GM21381 (cell line): ENCODE measurements around the gene WDFY2.

Experiments used
- ATAC-seq: cut with Tn5 transposase; IDR thresholded peaks from one replicate; pipeline ENCODE4 v1.9.1; 2021; ENCODE audit warnings: mild to moderate bottlenecking, moderate library complexity; ENCODE audit not compliant: unreplicated experiment

Gene WDFY2

DNA sequence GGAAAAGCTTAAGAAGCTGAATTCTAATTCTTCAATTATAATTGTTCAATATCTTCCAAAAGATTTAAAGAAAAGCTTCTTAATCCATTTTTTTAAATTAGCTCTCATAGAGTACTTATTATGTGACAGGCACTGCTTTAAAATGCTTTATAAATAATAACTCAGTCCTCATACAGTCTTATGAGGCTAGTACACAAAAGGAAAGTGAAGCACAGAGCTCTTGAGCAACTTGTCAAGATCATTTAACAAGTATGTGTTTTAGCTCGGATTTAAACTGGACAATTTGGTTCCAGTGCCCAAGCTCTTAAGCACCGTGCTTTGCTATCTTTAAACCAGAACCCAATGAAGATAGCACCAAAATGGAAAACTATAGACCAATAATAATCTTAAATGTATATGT lies 113.6 kb downstream of the WDFY2 start:
- ATAC-seq = no peak

DNA sequence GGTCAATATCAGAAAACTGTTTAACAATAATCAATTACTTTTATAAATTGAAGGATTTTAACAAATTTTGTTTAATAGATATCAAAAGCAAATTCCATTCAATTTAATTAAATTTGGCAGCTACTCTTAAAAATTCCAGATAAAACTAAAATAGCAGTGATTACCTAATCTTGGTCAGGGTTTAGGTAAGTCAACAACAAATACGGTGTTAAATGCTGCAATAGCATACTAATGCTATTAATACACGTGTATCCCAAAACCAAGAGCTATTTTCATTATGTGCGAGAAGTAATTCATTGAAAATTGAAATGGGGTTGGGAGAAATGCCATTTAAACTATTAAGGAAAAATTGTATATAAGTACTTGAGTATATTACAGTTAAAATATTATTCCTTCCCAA lies 114.1 kb downstream of the WDFY2 start:
- no peak for ATAC-seq

DNA sequence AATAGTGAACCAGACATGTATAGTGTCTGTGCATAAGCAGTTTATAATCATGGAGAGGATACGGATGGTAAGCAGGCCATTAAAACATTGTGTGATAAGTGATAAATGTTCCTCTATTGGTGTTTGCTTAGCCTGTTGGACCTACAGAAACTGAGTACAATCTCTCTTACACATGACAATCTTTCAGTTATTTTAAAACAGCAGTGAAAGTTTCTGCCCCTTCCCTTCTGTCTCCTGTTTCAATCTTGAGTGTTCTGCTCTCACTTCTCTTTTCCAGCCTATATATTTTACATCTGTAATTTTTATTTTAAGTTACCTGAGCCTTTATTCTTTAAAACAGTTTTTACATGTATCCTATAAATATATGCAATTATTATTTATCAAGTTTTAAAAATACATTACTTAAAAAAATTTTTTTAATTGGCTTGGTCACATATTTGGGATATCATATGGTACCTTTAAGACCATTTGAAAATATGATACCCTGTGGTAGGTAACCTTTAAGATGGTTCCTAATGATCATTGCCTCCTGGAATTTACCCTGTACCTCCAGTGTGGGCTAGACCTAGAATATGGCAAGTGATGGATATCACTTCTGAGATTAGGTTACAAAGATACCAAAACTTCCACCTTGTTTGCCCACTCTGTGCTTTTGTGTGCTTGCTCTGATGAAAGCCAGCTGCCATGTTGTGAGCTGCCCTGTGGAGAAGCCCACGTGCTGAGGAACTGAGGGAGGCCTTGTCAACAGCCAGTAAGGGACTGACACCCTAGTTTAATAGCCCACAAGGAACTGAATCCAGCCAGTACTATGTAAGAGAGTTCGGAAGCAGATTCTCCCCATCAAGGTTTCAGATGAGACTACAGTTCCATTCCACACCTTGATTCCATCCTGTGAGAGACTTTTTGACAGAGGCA lies 120.4 kb downstream of the WDFY2 start:
- ATAC-seq = peak; percentile 84

DNA sequence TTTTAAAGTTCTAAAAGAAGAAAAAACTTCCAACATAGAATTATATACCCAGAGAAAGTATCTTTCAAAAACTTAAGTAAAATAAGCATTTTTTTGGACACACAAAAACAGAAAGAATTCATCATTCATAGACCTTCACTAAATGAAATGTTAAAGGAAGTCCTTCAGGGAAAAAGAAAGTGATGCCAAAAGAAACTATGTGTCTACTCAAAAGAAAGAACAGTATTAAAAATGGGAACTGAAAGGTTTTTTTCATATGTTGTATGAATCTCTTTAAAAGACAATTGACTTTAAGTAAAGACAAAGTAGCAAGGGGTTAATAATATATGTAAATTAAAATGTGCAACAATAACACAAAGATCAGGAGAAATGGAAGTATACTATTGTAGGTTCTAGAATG lies 123.2 kb downstream of the WDFY2 start:
- no peak for ATAC-seq

DNA sequence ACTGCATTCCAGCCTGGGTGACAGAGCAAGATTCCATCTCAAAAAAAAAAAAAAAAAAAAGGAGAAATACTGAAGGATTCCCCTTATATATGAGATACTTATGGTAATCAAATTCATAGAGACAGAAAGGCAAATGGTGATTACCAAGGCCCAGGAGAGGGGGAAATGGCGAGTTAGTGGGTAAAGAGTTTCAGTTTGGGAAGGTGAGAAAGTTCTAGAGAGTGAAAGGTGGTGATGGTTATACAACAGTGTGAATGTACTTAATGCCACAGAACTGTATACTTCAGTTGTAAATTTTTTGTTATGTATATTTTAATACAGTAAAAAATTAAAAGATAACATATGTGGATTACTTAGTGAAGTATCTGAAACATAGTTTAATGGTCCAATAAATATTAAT lies 129.5 kb downstream of the WDFY2 start:
- ATAC-seq = no peak

DNA sequence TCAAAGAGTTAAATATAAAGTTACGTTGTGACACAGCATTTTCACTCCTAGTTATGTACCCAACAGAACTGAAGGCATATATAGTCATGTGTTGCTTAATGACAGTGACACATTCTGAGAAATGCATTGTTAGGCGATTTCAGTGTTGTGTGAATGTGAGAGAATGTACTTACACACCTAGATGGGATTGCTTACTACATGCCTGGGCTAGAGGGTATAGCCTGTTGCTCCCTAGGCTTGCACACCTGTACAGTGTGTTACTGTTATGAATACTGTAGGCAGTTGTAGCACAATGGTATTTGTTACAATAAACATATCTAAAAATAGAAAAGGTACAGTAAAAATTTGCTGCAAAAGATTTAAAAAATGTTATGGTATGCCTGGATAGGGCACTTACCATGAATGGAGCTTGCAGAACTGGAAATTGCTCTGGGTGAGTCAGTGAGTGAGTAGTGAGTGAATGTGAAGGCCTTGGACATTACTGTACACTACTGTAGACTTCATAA lies 130.5 kb downstream of the WDFY2 start:
- ATAC-seq = peak; percentile 66

DNA sequence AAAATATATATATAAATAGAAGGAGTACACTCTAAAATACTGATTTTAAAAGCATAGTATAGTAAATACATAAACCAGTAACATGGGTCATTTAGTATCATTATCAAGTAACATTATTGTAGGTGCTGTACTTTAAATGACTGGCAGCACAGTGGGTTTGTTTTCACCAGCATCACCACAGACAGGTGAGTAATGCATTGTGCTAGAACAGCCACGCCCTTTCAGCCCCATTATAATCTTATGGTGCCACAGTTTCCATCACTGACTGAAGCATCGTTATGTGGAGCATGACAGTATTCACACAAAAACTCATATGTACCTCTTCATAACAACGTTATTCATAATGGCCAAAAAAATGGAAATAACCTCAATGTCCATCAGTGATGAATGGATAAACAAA lies 131.4 kb downstream of the WDFY2 start:
- no peak for ATAC-seq

DNA sequence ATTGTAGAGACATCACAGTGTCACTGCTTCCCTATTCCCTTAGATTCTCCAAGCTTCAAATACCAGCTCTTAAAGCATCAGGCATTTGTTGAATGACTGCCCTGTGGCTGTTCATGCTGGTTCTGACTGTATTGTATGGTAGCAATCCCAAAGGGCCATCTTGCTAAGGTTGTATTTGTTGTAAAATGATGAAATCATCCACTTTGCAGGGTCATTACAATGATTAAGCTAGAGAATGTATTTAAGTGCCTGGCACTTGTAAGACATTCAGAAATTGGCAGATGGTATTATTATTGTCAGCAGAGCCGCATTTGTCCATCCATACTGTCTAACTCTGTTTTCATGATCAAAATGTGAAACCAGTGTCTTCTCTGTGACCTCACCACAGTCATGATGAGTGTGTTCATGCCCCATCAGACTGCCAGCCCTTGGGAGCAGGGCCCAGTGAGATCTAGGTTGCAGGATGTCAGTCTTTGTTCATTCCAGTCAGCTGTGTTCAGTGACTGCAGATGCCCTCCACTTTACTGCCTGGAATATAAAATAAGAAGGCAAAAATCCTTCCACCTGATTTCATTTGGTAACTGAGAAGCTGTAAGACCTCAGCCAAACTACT lies 133.6 kb downstream of the WDFY2 start:
- no peak for ATAC-seq

DNA sequence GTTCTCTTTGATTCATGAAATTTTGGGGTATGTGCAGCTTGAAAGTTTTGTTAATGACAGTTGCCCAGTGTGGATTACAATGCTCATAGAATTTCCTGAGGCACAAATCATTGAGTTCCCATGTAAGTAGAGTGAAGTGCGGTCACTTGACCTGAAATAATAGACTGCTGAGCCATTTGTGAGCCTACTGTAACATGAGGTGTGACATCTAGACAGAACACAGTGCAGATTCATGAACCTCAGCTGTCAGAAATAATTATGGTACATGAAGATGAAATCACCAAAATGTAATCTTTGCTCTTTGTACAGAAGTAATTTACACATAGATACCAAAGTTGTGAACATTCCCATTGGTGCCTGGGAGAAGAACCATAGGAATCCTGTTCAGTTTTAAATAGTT lies 135.1 kb downstream of the WDFY2 start:
- no peak for ATAC-seq

DNA sequence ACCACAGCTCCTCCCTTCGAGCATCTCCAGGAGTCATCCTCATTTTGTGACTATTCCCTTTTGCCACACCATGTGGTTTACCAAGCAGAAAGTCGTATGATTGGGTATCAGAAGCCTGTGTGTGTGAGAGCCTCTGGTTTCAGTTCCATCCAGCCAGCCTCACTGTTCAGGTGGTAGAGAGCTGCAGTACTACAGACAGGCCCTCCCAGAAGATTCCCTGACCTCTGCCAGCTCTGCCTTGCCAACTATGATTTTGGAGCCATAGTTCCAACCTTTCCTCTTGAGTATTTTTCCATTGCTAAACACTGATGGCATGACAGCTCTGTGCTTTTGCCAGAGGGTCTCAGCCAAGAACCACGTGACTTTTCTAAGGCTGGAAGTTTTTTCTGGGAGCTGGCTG lies 137.2 kb downstream of the WDFY2 start:
- ATAC-seq = no peak

DNA sequence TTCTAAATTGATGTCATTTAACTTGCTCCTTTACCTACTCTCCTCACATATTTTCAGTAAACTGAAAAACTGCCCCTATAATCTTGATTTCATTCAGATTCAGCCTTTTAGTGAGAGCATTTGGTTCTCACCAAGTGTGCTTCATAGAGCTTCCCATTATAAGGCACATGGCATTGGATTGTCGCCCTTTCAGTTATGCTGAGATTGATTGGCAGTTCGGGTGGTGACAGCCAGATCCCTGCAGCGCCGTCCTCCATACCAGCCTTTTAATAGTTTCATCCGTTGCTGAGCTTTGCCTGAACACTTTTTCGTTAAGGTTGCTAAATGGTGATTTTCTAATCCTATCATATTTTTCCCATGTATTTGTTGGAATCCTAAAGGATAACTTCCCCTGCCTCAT lies 139.3 kb downstream of the WDFY2 start:
- no peak for ATAC-seq

DNA sequence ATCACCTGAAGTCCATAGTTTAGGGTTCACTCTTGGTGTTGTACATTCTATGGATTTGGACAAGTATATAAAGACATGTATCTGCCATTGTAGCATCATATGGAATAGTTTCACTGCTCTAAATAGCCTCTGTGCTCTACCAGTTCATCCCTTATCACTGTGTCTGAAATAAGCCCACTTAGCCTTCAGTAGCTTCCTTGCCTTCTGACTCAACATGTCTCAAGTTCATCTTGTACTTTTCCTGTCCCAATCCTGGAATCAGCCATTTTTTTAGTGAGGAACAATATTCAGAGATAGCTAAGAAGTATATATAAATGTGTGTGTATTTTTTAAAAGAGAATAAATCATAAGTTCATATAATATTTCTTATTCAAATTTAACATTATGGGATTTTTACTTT lies 140.5 kb downstream of the WDFY2 start:
- ATAC-seq = no peak

DNA sequence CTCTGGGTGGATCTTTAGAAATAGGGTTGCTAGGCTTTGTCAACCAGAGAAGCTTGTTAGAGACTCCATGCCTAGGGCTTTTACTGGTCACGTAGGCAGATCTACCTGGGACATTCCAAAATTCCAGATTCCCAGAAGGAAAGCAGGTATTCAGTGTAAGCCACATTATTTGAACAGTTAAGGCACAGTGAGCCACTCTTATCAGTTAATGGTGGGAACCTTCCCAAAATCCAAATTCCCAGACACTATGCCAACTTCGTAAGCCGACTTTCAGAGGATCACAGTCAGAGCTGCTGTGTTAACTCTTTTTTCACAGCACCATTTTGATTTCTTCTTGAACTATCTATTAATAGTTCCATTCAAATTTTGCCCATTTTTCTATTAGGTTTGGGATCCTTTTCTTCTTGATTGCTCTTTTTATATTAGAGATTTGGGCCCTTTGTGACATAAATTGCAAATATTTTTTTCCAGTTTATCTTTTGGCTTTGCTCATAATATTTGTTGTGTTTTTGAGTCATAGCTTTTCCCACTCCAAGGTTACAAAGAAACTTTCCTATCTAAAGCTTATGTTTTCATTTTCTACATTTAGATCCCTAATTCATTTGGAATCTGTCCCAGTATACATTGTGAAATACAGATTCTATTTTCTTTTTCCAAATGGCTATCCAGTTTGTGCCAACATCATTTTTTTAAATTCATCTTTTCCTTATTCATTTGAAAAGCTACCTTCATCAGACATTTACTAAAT lies 142.4 kb downstream of the WDFY2 start:
- ATAC-seq = no peak

DNA sequence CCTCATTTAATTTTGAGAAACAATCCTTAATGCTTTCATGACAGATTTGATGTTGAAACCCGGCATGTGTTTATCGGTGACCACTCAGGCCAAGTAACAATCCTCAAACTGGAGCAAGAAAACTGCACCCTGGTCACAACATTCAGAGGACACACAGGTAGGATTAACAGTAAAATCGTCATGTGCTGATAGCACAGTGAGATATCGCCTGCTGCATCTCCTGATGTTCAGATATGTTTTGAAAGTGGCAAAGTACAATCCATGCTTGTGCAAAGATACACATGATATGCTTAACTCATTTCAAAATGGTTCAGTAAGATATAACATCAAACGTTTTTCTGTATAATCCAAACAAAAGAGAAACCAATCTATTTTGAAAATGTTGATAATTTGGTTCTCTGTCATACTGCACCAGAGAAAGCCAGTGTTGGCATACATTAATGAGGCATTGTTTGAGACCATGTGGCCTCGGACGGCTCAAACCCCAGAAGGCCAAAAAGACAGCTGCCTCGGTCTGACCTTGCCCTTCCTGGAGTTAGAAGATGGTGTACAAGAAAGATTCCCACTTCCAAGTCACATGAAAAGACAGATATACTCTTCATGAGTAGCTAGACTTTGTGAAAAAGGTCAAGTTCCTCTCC lies 143.5 kb downstream of the WDFY2 start:
- no peak for ATAC-seq

DNA sequence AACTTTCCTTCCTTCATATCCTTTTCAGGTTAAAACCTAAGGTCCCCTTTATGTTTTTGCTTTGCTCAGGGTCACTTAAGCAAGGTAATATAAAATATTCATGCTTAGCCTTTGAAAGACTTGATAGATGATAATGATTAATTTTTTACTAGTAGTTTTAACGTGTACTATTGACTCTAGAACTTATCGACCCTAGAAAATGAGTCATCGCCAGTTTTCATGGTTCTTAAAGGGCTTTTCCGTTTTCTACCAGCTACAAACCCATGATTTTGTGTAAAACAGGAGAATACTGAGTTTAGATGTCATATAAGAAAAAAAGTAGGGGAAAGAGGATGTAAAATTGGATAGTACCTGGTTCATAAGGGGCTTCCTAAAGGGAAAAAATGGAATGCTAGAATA lies 144.0 kb downstream of the WDFY2 start:
- ATAC-seq = no peak

DNA sequence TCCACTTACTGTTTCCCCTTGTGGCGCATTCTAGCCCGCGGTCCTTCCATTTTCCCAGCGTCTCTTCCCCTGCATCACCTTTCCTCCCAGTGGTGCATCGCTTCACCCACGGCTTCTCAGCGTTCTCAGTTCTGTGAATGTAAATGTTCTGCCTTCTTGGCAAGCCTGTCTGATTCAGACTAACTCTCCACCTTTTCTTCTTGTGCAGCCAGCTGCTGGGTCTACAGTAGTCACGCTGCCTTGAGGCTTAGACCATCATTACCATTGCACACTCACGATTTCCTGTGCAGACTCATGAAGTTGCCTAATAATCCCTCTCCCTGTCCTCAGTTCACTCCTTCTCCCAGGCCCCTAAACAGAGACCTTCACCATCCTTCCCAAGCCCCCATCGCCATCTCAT lies 144.7 kb downstream of the WDFY2 start:
- ATAC-seq = no peak

DNA sequence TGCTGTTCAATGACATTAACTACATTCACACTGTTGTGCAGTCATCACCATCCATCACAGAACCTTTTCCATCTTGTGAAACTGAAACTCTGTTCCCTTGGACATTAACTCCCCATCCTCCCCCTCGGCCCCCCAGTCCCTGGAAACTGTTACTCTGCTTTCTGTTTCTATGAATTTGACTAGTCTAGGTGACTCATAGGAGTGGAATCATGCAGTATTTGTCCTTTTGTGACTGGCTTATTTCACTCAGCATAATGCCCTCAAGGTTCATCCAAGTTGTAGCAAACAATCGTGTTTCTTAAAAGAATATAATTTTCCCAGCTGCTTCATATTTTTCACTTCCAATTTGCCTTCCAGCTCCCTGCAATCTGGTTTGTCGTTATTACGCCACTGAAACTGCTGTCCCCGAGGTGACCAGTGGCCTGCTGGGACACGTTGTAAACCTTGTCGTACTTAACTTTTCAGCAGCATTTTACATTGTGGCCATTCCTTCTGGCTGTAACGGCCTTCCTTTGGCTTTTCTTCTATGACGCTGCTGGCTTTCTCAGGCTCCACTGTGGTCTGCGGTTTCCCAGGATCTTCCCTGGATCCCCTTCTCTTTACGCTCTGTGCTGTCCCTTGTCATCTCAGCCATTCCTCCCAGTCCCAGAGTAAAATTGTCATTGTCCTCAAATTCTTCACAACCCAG lies 145.7 kb downstream of the WDFY2 start:
- no peak for ATAC-seq

DNA sequence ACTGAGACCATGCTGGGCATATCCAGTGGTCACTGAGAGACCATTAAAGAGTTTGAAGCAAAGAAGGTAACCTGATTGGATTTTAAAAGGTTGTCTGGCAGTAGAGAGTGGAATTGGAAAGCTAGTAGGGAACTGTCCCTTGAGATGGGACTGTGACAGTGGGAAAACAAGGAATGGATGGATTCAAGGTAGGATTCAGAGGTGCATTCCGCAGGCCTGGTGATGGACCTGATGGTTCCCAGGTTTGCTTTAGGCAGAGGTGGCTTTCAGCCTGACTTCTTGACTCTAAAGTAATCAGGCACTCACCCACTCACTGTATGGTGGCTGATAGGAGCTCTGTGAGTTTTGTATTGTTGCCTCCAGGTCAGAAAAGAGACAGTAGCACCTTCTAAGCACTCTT lies 146.7 kb downstream of the WDFY2 start:
- ATAC-seq = no peak

DNA sequence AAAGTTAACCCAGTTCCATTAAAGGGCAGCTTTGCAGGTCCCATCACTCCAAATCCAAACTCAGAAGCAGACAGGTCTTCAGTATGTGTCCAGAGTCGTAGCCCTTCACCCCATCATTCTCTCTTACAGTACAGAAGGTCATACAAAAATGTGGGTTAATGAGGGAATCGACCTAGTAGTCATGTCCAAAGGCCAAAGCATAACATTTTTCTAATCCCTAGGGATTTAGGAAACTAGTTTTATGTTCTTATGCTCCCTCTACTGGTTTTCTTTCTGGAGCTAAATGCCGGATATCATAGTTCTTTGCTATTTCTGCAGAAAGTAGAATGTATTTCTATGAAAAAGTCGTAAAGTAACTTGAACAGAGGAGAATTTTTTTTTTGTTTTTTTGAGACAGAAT lies 147.5 kb downstream of the WDFY2 start:
- no peak for ATAC-seq
